HCEC 1CT (cell line): ENCODE measurements around the gene SLC38A1.
"Not testable (repeated sequence)": the region's sequence is repeated elsewhere in the genome, so short reads cannot be mapped to it uniquely, and the experiment has no call there.

Source experiments
- DNase-seq: peaks from one replicate; pipeline ENCODE4 v3.0.0-alpha.2; 2017

Gene SLC38A1

GRCh38 chr12:46263140-46264016 is 5.5 kb downstream of the SLC38A1 start:
- DNase-seq: no peak

- no peak for DNase-seq
Observed at GRCh38 chr12:46261646-46262045, 7.2 kb downstream of the SLC38A1 start.

- DNase-seq: no peak
Observed at GRCh38 chr12:46260913-46261476, 7.8 kb downstream of the SLC38A1 start.

GRCh38 chr12:46260124-46260912 is 8.5 kb downstream of the SLC38A1 start:
- peak; percentile 43 for DNase-seq

DNA sequence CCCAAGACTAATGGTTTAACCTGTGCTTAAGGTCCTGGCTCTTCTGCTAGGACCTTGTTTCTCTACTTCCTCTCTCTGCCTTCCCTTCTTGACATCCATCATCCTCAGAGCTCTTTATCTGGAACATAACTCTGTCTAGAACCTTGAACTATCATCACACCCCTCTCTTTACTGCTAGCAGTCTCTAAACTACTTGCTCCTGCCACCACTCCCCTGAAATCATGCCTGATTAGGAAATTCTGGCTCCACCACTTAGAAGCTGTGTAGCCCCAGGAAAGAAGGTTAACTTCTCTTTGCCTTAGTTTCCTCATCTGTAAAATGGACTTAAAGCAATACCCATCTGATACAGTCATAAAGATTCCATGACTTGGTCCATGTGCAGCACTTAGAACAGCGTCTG is 9.1 kb downstream of the SLC38A1 start:
- DNase-seq: no peak

DNA sequence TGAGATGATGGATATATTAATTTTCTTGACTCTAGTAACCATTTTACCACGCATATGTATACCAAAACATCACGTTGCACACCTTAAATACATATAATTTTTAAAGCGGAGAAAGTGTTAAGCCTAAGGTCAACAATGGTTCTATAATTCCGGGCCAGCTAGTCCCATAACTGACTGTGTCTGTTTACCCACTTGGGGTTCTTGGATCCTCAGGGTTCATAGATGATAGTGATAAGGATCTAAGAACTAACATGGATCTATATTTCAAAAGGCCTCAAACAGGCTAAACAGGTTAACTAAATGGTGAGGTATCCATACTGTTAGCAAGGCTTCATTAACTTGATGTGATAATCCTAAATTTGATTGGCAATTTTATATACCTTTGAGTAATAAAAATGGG is 9.8 kb downstream of the SLC38A1 start:
- no peak for DNase-seq

GRCh38 chr12:46258129-46258528 is 10.7 kb downstream of the SLC38A1 start:
- no peak for DNase-seq

DNA sequence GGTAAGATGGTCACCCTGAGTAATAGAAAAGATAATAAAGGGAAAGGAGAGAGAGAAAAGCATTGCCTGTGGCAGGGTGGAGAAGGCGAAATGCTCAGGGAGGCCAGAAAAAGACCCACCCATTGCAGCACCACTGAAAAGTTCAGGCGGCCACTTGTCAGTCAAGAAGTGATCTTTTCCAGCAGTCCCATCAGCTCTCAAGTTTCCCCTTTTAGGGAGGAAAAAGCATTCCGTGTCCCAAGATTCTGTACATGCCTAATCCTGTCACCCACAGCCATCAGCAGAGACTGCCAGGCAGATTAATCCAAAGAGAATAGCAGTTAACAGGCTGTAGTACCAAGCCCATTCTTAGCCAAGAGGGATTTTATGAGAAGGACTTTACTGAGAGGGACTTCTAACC is 11.9 kb downstream of the SLC38A1 start:
- DNase-seq: no peak

- no peak for DNase-seq
Observed at GRCh38 chr12:46253544-46254162, 15.2 kb downstream of the SLC38A1 start.

- not testable (repeated sequence) for DNase-seq
Observed at GRCh38 chr12:46251994-46252393, 16.8 kb downstream of the SLC38A1 start.

- not testable (repeated sequence) for DNase-seq
Observed at GRCh38 chr12:46249960-46250359, 18.9 kb downstream of the SLC38A1 start.

GRCh38 chr12:46246021-46246700 is 22.7 kb downstream of the SLC38A1 start:
- no peak for DNase-seq

GRCh38 chr12:46244997-46245396 is 23.8 kb downstream of the SLC38A1 start:
- no peak for DNase-seq

DNA sequence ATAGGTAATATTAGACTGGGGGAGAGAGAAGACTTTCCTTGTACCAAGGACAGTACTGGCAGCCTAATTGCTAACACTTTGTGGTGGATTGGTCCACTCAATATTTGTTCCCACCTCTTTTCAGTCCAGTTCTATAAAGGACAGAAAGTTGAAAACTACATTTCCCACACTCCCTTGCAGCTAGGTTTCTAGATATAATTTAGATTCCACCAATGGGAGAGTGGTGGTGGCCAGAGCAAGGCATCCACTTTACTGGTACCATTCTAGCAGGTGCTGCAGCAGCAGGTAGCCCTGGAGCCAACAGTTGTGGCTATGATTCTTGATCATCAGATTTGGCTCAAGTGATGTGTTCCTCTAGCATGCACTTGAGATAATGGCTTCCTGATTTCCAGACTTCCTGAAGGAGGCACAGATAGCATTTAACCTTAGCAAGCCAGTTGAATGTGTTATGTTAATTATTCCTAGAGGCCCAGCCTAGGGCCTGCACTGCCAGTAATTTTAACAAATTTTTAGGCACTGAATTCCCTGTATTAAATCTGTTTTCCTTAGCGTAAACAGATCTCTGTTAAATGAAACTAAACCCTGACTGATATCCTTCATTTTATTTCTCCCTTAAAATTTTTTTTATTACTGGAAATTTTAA is 24.4 kb downstream of the SLC38A1 start:
- DNase-seq: no peak

DNA sequence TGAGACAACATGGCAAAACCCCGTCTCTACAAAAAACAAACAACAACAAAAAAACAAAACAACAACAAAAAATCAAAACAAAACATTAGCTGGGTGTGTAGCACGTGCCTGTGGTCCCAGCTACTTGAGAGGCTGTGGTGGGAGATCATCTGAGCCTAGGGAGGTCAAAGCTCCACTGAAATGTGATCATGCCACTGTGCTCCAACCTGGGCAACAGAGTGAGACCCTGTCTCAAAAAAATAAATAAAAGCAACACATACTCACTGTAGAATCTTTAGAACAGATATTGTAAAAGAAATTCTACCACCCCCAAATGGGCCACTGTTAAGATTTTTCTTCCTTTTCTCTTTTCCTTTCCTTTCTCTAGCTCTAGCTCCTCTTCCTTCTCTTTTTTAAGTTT is 26.3 kb downstream of the SLC38A1 start:
- no peak for DNase-seq

DNA sequence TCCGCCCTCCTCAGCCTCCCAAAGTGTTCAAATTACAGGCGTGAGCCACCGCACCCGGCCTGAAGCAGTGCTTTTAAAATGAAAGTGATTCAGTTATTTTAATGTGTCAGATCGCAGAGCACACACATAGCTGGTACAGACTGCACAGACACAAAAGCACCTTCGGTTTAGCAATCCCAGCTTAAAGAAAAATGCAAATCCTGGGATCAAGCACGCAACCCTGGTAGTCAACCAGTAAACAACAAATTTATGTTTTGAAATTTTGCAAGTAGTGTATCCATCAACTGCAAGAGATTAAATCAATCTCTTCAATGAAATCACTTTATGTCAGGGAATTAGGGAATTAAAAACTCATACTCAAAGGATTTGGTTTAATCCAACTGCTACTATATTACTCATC is 28.4 kb downstream of the SLC38A1 start:
- DNase-seq: no peak

DNA sequence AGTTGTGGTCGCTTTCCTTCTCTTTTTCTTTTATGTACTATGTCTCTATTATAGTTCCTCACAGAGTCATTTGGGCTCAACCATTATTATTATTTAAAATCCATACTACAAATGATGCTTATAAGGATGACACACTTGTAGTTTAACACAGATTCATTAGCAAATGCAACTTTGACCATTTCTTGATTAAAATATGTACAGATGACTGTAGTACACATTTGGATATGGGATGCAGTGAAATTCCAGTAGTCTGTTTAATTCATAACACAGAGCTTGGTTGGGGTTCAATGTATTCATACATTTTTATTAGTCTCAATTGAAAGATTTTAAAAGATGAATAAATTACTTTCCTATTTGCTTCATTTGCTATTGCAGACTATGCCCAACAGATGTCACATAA is 30.0 kb downstream of the SLC38A1 start:
- DNase-seq: no peak

- DNase-seq: no peak
Observed at GRCh38 chr12:46237371-46238045, 31.3 kb downstream of the SLC38A1 start.

DNA sequence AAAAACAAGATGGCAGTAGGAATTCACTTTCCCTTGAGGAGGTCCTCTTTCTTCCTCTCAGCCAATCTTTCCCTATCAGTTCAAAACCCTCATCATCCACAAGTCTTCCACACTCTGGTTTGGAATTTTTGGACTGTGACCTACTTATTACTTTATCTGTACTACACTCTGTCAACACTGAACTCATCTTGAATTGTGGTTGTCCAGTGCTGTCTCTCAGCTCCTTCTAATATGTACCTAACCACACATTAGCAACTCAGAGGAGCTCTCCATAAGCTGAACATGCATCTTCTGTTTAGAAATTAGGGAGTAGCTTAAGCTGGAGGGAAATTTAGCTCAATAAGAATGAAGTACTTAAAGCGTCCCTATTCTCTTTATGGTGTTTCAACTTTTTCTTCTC is 34.8 kb downstream of the SLC38A1 start:
- no peak for DNase-seq

DNA sequence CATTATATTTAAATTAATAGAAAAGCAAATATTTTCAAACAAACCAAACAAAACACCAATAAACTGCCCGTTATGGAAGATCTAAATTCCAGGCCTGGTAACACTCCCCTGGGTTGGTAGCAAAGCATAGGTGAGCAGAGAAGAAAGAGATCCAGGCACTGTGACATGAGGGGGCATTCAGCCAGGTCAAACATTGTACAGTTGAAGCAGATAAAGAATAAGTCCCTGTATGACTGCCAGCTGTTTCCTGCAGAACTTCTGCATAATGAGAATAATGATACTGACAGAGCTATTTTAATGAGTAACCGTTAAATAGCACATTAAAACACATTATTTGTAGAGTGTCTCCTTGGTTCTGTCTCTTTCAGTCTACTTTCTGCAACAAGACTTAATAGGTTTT is 35.4 kb downstream of the SLC38A1 start:
- DNase-seq: no peak

- DNase-seq: no peak
Observed at GRCh38 chr12:46230983-46231382, 37.9 kb downstream of the SLC38A1 start.

- DNase-seq: no peak
Observed at GRCh38 chr12:46230306-46230705, 38.5 kb downstream of the SLC38A1 start.
